HG03460 (cell line): ENCODE measurements around the gene SLC7A10.

Experiments
- ATAC-seq: cut with Tn5 transposase; IDR thresholded peaks from one replicate; pipeline ENCODE4 v1.9.1; 2021; ENCODE audit not compliant: unreplicated experiment

SLC7A10 gene

DNA sequence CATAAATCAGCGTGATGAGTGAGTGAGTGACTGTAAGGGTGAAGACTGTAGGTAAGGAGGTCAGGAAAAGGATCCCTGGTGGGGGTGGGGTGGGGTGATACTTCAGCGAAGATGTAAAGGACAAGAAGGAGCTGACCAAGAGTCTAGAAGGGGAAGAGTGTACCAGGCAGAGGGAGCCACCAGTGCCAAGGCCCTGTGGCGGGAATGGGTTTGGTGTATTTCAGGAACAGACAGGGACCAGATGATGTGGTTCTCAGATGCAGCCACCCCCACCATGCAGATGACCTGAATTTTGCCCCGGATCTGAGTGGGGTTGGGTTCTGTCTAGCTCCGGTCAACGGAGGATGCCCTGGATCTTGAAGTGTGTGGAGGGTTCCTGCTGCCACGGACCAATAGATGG is 30.1 kb upstream of the SLC7A10 start:
- no peak for ATAC-seq

DNA sequence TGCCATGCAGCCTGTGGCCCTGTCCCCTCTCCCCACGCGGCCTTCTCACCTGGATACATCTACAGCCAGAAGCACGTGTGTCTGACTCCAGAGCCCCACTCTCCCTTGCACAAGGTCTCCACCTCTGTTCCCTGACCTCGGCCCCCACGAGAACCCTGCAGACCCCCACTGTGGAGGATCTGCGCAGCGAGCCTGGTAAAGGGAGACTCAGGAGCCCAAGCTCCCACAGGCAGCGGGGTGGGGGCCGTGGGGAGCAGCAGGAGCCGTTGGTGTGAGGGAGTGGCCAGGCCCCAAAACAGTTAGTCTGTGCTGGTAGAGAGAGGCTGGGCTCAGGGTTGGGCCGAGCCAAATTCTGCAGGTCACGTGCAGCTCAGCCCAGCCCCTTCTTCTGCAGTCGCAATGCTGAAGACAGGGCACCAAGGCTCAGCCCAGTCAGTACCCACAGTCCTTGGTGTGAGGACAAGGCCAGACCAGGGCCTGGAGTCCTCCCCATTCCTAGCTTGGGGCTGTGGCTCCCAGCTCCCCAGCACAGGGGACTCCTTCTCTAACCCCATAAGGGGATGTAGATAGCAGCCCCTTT is 28.7 kb upstream of the SLC7A10 start:
- no peak for ATAC-seq

DNA sequence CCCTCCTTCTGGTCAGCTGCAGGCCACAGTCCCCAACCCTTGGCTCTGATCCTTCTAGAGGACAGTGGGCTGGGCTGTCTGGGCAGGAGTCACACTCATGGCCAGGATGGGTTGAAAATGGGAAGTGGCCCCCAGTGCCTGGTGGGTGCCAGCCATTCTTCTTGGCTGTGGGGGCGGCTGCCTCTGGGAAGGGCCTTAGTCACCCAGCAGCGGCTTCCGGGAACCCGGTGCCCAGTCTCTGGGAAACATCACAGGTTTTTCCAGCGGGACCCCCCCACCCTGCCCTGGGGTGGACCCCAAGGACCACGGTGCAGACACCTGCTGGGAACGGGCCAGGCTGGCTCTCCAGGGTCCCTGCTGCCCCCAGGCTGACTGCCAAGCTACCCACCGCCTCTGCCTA is 27.3 kb upstream of the SLC7A10 start:
- no peak for ATAC-seq

DNA sequence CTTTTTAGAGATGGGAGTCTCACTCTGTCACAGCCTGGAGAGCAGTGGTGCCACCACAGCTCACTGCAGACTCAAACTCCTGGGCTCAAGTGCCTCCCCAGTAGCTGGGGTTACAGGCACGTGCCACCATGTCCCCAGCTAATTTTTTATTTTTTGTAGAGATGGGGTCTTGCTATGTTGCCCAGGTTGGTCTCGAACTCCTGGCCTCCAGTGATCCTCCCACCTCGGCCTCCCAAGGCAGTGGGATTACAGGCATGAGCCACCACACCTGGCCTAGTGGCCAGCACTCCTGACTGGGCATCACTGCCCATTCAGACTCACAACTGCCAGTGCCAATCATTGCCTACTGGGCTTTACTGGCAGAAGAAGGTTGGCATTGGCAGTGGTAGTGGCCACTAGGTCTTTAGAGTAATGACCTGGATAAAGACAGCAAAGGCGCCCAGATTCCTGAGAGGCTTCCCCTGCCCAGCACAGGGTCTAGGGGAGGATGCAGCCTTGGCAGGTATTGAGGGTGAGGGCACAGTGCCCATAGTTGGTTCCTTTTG is 26.8 kb upstream of the SLC7A10 start:
- no peak for ATAC-seq

DNA sequence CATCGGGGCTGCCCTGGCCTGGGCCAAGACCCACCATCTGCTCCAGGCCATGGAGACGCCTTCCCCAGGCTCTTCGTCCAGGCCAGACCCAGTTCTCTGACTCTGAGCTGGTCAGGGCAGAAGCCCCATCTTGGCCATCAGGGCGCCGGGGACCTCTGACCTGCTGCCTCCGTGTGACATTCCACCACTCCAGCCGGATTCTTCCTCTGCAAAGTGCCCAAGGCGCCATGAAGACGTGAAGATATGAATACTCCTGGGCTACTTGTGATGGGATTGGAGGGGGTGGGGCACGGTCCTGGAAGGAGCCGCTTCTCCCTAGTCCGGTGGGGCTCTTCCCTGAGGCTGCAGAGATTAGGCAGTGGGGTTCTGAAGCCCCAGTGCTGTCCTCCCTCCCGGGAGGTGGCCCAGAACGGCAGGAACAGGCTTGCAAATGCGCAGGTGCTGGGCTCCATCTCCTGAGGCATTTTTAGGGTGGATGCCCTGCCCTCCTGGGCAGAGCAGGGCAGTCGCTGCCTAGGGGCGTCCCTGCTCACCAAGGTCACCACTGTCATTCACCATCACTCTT is 26.0 kb upstream of the SLC7A10 start:
- ATAC-seq = no peak

DNA sequence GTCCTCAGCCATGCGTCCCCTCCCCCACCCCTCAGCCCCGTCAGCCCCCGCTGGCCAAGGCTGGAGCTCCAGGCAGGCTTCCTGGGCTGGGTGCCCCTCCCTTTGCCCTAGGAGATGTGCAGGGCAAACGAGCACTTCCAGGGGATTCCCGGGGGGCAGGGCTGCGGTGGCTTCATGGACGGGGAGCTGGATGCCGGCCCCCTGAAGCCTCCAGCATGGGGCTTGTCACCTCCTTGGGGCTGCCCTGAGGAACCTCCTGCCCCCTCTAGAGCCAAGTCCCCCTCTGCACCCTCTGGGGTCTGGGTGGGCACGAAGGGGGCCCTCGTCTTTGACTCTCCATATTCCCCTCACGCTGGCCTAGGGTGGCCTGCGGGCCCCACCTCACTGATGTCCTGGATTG is 25.4 kb upstream of the SLC7A10 start:
- no peak for ATAC-seq

DNA sequence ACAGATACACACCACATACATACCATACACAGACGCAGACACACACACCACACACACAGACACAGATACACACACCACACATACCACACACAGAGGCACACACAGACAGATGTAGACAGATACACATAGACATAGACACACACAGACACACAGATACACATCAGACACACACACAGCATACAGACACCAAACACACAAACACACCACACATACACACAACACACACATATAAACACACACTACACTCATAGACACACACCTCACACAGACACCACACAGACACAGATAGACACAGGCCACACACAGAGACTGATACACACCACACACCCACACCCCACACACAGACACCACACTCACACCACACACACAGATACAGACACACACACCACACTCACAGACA is 24.9 kb upstream of the SLC7A10 start:
- no peak for ATAC-seq

DNA sequence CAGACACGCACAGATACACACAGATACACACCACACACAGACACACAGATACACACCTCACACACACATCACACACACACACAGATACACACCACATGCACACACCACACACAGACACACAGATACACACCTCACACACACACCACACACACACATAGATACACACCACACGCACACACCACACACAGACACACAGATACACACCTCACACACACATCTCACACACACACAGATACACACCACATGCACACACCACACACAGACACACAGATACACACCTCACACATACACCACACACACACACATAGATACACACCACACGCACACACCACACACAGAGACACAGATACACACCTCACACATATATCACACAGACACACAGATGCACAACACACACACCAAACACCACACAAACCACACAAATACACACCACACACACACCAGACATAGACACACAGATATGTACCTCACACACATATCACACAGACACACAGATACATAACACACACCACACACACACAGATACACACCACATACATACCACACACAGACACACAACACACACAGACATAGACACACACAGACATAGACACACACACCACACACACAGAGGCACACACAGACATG is 24.2 kb upstream of the SLC7A10 start:
- ATAC-seq = no peak

DNA sequence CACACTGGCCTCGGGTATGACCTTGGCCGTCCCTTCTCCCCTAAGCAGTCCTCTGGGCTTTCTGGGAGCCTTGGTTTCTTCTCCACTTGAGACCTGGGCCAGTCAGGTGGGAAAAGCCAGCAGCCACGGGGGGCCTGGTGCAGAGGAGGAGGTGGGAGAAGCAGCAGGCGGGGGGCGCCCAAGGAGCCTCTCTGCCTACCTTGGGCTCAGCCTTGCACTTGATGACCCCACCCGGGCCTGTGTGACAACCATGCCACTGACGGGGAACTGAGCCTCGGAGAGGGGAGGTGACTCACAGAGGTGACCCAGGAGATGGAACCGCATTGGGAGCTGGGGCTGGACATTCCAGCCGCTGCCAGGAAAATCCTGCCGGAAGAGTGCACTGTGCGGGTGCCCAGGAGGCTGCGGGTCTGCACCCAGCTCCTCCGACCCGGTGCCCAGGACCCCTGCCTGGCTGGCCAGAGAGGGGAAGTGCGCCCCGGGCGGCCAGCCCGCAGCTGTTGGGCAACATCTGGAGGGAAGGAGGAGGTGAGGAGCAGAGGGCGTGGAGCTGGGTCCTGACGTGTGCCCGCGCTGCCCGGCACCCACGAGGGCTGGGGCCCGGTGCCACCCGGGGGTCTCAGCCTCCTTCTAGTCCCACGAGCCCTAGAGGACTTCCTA is 23.4 kb upstream of the SLC7A10 start:
- ATAC-seq = no peak

DNA sequence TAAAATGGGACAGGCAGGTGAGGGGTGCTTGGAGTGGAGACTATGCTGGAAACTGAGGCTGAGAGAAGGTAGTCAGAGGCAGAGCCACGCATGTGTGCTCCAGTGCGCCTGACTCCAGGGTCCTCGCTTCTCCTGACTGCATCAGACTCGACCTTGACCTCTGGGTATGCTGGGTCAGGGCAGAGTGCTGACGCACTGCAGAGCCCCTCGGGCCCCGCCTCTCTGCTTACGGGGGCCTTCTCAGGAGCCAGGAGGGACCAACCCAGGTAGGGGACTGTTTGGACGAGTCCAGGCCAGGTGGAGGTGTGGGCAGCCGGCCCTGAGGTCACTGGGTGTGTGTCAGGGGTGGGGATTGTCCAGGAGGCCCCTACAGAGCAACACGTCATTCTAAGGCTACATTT is 22.9 kb upstream of the SLC7A10 start:
- ATAC-seq = no peak

DNA sequence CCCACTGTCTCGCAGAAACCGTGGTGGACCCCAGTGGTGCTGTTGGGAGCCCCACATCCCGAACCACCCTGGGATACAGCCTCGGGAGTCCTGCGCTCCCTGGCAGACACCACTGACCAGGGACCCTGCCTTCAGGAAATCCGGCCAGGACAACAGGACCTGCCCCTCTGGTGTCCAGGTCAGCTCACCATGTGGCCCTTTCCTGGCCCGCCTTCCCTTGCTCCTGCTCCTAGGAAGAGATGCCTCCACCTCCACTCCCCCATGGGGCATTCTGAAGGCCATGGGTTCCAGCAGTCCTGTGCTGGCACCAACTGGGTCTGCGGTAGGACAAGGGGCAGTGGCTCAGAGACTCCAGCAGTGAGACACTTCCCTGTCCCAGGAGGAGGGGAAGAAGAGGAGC is 22.5 kb upstream of the SLC7A10 start:
- no peak for ATAC-seq

DNA sequence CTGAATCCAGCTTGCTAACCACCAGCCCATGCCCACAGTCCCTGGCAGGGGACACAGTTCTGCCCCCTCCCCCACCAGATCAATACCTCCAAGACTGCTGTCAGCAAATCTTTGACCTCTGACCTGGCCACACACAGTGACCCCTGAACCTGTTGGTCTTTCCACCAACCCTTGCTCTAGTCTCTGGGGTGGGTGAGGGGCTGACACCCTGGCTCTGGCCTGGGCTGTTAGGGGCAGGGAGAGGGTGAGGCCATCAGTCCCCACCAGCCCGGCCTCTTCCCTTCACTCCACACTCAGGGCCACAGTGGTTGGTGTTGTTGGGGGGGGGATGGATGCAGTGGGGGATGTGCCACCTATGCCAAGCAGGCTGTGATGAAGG is 21.8 kb upstream of the SLC7A10 start:
- ATAC-seq = no peak

DNA sequence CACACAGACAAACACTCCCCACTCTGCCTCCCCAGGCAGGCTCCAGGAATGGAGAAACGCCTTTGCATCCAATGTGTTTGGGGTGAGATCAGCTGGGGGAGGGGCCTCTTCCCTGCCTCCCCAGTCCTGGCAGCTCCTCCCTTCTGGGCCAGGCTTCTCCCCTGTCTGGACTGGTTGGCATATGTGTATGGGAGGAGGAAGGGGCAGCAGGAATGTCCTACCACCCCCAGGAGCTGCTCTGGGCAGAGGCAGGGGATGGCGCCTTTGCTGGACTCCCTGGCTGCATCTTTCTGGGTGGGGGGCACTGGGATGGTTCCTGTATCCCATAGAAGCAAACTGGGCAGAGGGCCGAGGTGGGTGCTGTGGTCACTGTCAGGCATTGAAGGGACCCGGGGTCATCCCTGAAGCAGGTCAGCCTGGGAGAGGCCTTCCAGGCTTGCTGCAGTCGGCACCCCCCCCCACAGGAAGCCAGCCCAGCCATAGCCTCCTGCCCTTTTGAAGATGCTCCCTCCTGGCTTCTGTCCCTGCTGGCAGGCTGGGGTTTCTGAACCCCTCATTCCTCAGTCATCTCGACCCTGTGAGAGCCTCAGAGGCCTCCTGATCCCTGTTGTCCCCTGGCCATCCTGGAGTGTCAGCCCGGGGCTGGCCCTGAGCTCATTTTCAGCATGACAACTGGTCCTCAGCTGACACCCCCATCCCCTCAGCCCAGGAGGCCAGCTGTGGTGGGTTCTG is 21.2 kb upstream of the SLC7A10 start:
- ATAC-seq = no peak

DNA sequence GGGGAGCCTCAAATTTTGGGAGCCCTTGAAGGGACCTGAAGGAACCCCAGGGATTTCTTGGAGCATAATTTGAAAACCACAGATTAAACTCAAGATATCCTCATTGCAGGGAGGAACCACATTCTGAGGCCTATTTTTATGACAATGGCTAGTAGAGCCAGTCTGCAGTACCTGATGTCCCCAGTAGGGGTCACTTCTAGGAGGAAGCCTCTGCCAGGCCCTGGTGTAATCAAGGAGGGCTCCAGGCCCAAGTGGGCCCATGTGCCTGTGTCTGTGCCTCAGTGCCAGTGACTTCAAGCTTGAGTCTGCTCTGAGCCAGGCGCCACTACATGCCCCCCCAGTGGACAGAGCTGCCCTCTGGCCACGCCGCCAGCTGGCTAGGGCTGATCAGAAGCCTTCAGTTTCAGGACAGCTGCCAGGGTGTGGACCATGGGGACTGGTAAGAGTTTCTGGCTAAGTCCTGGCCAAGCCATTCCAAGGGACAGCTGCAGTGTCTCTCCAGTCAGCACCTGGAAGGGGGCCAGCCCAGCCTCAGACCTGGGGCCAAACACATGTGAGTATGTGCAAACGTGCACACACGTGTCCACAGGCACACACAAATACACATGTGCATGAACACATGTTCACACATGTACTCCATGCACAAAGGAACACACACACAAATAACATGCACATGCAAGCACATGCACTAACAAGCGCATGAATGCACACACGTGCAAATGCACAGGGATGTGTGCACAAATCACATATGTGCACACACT is 20.5 kb upstream of the SLC7A10 start:
- no peak for ATAC-seq

DNA sequence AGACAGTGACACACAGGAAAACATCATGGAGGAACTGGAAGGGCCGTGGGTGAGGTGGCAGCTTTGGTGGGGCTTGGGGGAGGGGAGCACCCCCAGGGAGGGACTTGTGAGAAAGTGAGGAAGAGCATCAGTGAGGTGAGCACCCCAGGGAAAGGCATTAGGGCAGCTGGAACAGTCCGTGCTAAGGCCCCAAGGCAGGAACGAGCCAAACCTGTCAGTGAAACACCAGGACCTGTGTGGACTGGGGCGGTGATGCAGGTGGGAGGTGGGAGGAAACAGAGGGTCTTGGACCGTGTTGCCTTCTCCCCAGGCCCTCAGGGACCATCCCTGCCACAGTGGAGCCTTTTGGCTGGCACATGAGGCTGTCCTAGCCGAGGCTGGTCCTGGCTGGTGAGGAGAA is 17.3 kb upstream of the SLC7A10 start:
- ATAC-seq = no peak

DNA sequence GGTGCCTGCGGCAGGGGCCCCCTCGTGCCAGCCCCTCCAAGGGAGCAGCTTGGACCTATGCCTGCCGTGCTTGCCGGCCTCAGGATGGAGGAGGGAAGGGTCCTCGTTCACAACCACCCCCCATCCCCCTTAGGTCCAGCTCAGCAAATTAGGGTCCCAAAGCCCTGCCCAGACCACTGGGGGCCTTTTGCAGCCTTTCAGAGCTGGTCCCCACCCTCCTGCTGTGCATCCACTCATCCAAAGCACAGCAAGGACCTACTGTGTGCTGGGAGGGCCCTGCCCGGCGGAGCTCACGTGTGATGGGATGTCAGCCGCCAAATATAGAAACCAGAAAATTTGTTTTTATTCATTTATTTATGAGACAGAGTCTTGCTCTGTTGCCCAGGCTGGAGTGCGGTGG is 16.5 kb upstream of the SLC7A10 start:
- no peak for ATAC-seq

DNA sequence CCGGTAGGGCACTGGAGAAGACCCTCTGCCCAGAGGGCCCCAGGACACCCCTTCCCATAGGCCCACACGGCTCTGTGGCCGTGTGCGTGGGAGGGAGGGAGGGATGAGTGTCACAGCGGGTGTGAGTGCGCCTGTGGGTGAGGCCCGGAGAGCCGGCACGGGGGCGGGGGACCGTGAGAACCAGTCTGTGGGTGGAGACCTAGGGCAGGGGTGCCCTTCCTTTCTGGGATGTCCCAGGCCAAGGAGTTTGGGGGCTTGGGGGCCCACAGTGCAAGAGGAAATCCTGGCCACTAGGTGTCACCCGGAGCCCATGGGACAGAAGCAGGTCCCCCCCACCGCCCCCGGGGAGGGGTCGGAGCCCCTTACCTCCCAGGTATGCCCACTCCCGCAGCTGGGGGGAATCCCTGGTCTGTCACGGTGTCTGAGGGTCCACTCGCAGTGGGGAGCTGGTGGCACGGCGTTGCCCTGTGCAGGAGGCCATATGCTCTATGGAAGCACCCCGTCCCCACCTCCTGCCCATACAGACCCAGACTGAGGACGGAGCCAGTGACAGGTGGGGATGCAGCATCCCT is 16.0 kb upstream of the SLC7A10 start:
- no peak for ATAC-seq

DNA sequence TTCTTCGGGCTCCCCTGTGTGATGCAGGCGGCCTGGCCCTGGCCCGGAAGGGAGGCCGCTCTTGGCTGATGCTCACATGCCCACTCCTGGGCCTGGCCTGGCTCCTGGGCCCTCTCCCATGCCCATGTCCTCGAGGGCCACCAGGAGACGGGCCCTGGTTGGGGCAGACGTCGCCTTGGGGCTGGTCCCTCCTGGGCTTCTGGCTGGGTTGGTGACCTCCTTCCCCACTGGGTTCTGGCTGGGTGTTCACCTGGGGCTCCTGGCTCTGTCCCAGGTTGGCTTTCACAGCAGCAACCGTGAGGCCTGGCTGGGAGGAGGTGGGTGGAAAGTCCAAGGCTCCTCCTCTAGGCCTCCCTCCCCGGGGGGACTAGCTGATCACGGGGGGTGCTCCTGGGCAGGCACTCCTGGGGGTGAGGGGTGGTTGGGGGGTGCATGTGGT is 15.5 kb upstream of the SLC7A10 start:
- no peak for ATAC-seq

DNA sequence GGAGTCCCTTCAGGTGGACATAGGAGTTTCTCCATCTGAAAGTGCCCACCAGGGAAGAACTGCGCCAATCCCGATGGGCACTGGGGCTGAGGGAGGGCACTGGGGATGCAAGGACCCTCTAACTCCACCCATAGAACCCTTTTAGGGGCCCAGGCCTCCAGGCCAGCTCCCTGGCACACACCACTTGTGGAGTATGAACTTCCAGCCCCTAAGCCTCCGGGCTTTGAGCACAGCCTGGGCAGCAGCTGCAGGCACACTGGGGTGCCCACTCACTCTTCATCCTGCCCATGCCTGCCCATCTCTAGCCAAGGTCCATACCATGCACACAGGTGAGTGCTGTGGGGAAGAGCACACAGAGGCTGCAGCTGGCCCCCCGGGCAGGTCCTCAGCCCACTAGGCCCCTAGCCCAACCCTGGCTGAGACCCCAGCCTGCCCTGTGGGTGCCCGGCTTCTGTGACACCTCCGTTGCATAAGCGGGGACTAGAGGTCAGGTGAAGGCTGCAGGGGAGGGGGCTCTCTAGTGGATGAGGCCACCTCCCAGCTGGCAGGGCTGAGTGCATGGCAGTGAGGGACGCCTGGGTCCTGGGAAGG is 14.6 kb upstream of the SLC7A10 start:
- no peak for ATAC-seq
